RWPE2 (cell line): Measurements from ENCODE around the gene IGFBP6.

Experiments used
- ATAC-seq: fragments of 200-7000 bp; cut with Tn5 transposase; 3 replicates; pipeline ENCODE4 v1.9.1; 2021; ENCODE audit warnings: low read depth
- DNase-seq: peaks from one replicate; pipeline ENCODE4 v3.0.0-alpha.2; 2020; ENCODE audit warnings: low spot score
- H3K27ac ChIP-seq: fragments of 450-650 bp; 2 replicates; pipeline ENCODE4 v1.5.1; 2017; ENCODE audit warnings: mild to moderate bottlenecking; ENCODE audit not compliant: poor library complexity, severe bottlenecking
- H3K27me3 ChIP-seq: fragments of 250-450 bp; sonication (Bioruptor Pico); 2 replicates; pipeline ENCODE4 v1.5.1; 2021; ENCODE audit warnings: mild to moderate bottlenecking, moderate library complexity; ENCODE audit not compliant: insufficient read depth, poor library complexity, severe bottlenecking
- H3K36me3 ChIP-seq: fragments of 250-450 bp; sonication (Bioruptor Pico); 2 replicates; pipeline ENCODE4 v1.5.1; 2020; ENCODE audit warnings: low read depth, mild to moderate bottlenecking, moderate library complexity
- H3K4me1 ChIP-seq: fragments of 250-450 bp; sonication (Bioruptor Pico); 2 replicates; pipeline ENCODE4 v1.5.1; 2021; ENCODE audit warnings: mild to moderate bottlenecking, moderate library complexity; ENCODE audit not compliant: insufficient read depth, poor library complexity, severe bottlenecking
- H3K4me3 ChIP-seq: fragments of 250-450 bp; sonication (Bioruptor Pico); 2 replicates; pipeline ENCODE4 v1.5.1; 2021; ENCODE audit warnings: mild to moderate bottlenecking, moderate library complexity; ENCODE audit not compliant: severe bottlenecking
- H3K9me3 ChIP-seq: fragments of 250-450 bp; sonication (Bioruptor Pico); 2 replicates; pipeline ENCODE4 v1.5.1; 2021; ENCODE audit warnings: mild to moderate bottlenecking, moderate library complexity; ENCODE audit not compliant: severe bottlenecking
- CTCF ChIP-seq: fragments of 450-650 bp; IDR thresholded peaks from one replicate; pipeline ENCODE4 v1.5.1; 2017; ENCODE audit warnings: mild to moderate bottlenecking, moderate library complexity; ENCODE audit not compliant: poor library complexity, severe bottlenecking

The IGFBP6 gene

DNA sequence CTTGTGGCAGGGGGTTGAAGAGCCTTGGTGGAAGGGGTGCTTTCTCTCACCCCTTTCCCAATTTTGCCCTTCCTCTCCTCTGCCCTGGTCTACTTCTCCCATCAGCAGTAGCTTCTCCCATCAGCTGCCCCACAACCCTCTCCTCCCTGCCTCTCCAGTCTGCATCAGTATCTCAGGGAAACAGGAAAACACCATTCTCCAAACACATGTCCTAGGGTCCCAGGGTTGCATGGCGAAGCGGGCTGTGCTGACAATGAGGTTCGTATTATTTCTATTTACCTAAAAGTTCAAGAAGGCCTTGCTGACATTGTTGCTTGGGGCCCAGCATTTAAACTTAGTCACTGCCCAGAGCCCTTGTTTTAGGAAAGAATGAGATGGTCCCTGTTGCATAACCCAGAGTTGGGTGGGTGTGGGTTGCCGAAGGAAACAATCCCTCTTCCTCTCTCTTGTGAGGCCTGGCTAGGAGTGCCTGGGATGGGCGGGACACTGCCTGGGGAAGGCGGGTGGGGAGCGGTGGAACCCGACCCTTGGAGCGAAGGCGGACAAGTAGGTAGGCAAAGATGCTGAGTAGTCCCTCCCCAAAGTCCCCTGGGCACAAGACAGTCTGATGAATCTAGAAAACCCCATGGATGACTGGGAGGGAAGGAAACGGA, 1.3 kb upstream of the IGFBP6 start:
- ATAC-seq (no peak), DNase-seq (no peak)
- Histone ChIP-seq H3K4me3 (no peak overlapping the region), H3K9me3 (no peaks in the 10 kb centered on the region), H3K36me3 (peaks cover 14% of the 10 kb centered on the region), H3K27me3 (no peaks in the 10 kb centered on the region), H3K27ac (peak overlapping the region; percentile 93), H3K4me1 (peaks cover 20% of the 10 kb centered on the region)
- no peak for TF ChIP-seq CTCF

- DNase-seq (no peak), ATAC-seq (no peak)
- H3K36me3 ChIP-seq, result peaks cover 16% of the 10 kb centered on the region
- peak overlapping the region; percentile 93 for H3K27ac ChIP-seq
- no peak for TF ChIP-seq CTCF
- H3K4me1 ChIP-seq, result peaks cover 20% of the 10 kb centered on the region
- H3K9me3 ChIP-seq, result no peaks in the 10 kb centered on the region
- H3K27me3 ChIP-seq, result no peaks in the 10 kb centered on the region
- H3K4me3 ChIP-seq, result peak overlapping the region; percentile 44
Measured at GRCh38 chr12:53096759-53097158, 708 bp upstream of the IGFBP6 start.

GRCh38 chr12:53097207-53097563, 282 bp upstream of the IGFBP6 start:
- peak overlapping the region; percentile 44 for H3K4me3 ChIP-seq
- DNase-seq (no peak), ATAC-seq (peak; percentile 2; the same call in 1 of the 3 replicates)
- no peak for TF ChIP-seq CTCF
- no peaks in the 10 kb centered on the region for H3K27me3 ChIP-seq
- H3K9me3 ChIP-seq, result no peaks in the 10 kb centered on the region
- H3K4me1 ChIP-seq, result peaks cover 20% of the 10 kb centered on the region
- H3K36me3 ChIP-seq, result peaks cover 16% of the 10 kb centered on the region
- H3K27ac ChIP-seq, result peak overlapping the region; percentile 93

- ATAC-seq, result peak; percentile 60
- peak overlapping the region; percentile 93 for H3K27ac ChIP-seq
- H3K27me3 ChIP-seq, result no peaks in the 10 kb centered on the region
- no peak for TF ChIP-seq CTCF
- no peak for DNase-seq
- H3K4me1 ChIP-seq, result peaks cover 20% of the 10 kb centered on the region
- peak overlapping the region; percentile 44 for H3K4me3 ChIP-seq
- no peaks in the 10 kb centered on the region for H3K9me3 ChIP-seq
- H3K36me3 ChIP-seq, result peaks cover 16% of the 10 kb centered on the region
Measured at GRCh38 chr12:53098354-53098981, 1.0 kb downstream of the IGFBP6 start.
